HG02885 (cell line): ENCODE measurements around the gene STPG2.

ENCODE experiments used
- ATAC-seq: cut with Tn5 transposase; IDR thresholded peaks from one replicate; pipeline ENCODE4 v1.9.1; 2021; ENCODE audit warnings: mild to moderate bottlenecking; ENCODE audit not compliant: unreplicated experiment, poor library complexity

STPG2 gene

DNA sequence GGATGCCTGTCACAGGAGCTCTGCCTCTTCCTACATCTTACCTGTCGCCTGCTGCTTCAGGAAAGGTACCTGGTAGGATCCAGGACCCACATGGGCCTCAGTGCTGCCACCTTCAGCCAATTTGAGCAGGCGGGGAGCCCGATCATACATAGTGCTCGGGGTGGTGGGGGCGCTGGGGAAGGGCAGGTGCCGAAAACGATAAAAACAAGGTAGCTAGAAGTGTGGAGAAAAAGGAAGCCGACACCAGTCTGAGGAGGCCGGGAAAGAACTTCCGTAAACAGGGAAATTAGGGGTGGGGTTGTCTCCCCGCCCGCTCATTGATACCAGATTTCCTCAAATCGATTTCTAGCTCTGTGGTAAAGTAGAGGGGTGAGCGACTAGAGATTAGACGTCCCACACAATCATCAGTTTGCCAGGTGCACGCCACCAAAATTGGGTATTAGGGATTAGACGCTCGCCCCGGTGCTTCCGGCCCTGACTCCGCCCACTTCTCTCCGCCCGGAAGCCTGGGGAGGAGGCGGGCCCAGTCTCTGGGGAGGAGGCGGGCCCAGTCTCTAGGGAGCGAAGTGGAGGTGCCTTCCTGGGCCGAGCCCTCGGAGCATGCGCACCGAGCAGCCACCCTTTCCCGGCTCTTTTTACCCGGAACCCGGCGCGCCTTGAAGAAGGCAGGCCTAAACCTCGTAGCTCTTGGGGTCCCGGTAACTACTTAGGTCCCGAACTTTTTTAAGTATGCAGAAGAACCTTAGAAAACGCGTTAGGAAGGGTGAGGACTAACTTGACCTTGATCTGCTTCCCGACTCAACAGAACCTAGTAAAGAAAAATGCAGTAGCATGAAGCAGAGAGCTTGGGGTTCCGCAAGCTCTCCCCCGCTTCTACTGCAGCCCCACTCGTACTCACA, at the start of gene STPG2:
Gene STPG2, minus strand, starts transcription at position 476 of the 899 bp plus-strand sequence.
- ATAC-seq, result peak; percentile 99

DNA sequence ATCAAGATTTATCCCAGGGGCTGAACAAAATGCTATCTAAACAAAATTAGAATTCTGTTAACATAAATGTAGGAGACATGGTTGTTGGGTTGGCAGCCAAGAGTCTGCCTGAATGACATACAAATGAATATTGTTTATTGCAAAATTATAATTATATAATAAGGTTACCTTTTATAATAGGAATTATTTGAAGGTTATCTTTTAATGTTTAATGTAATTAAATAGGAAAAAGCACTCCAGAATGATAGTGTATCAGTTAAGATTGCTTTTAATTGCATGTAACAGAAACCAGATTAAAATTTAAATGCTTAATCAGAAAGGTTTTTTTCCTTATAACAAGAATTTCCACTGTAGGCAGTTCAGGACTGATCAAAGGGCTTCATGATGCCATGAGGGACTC, 42.0 kb upstream of the STPG2 start:
- no peak for ATAC-seq

DNA sequence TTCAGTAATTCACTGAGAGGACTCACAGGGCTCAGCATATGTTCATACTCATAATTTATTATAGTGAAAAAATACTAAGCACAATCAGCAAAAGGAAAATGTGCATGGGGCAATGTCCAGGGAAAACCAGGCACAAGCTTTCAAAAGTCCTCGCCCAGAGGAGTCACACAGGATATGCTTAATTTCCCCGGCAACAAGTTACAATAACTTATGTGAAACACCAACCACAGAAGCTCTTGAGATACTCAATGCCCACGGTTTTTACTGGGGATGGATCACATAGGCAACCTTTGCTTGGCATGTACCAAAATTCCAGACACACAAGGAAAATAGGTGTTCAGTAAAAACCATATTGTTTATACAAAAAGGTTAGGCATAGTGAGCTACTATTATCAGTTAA, 38.5 kb upstream of the STPG2 start:
- ATAC-seq, result peak; percentile 74

DNA sequence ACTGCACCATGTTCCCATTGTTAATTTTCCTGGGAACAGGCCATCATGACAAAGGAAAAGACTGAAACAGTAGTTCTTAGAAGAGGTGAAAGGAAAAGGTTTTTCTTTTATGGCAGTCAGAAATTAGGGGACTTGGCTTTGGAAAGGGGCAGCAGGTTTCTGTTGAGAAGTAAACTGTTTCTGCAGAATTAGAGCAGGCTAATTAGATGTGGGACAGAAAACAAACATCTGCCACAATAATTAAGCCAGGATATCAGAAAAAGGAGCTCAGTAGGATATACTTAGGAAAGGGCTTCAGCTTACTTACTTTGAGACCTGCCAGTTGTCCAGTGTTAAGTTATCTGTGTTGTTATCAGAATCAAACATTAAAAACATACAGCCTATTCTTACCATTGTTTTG, 36.7 kb upstream of the STPG2 start:
- ATAC-seq, result no peak

DNA sequence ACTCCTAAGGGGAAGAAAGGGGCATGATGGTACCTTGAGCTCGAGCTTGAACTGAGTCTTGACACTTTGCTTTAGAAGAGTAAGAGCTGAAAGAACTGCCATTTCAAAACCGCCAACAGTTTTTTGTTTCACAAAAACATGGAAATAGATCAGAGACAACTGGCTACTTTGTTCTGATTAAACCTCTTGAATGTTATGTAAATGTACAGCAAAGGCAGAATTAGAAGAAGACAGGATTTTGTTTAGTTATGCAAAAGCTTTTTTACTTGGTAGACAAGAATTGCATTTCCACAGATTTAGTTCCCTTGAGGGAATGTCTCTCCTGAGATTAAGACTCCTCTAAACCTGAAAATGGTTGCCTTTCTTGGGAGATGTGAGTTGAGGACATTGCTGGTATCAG, 33.3 kb upstream of the STPG2 start:
- ATAC-seq, result no peak

DNA sequence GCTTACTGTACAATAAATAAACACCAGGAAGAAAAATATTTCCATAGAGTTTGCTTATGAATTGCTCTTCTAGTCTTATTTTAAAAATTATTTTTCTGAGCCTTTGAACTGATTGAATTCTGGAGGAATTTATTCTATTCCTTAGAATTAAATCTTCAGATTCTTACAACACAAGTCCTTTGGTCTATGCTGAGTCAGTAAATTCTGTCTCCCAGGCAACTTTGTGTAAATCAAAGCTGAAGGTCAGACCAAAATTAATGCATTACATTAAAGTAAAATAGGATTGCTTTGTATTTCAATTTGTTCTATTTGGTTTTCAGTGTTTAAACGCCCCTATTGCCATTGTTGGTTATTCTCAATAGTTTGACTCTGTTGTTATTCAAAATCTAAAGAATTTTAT, 26.8 kb upstream of the STPG2 start:
- ATAC-seq, result no peak

DNA sequence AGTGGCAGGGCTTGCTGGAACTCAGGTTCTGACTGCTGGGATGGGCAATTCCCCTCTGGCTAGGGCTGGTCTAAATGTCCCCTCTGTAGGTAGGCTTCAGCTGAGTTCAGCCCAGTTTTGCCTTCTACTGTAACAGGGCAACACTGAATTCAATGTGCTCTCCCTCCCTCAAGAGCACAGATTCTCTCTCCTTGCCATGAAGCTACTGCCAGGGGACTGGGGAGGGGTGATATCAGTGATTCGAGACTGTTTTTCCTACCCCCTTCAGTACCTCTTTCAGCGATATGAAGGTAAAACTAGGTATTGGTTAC, 23.4 kb upstream of the STPG2 start:
- ATAC-seq, result no peak

DNA sequence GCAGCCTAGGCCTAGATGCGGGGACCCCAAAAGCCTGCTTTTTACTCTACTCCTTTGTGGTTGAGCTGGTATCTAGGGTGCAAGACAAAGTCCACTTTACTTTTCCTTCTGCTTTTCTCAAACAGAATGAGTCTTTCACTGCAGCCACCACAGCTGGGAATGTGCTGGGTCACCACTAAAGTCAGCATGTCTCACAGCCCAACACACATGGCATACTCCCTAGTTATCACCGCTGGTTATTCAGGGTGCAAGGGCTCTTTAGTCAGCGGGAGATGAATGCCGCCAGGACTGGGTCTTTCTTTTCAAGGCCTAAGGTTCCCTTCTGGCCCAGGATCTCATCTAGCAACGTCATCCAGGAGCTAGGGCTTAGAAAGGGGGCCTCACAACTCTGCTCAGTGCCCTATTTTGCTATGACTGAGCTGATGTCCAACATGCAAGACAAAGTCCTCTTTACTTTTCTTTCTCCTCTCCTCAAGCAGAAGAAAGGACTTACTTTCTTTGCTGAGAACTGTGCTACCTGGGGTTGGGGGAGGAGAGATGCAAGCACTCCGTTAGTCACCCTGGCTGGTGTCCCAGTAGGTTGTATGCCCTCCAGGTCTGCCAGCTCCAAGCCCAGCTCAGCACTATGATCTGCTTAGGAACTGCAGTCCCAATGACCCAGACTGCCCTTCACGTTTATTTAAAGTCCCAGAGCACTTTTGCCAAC, 22.9 kb upstream of the STPG2 start:
- ATAC-seq, result no peak

DNA sequence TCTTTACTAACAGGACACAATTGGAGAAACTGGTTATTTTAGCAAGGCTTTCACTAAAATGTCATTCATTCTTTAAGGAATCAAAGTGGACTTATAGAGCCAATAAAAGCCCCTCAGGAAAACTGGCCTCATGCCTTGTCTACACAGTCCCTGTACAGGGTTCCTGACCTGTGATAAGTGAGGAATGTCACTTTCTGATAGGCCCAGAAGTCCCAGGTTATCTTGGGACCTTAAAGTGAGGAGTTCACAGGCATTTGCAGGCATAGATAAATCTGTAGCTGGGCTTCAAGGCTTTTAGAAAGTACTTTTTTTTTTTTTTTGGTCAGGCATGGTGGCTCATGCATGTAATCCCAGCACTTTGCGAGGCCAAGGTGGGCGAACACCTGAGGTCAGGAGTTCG, 19.4 kb upstream of the STPG2 start:
- no peak for ATAC-seq

DNA sequence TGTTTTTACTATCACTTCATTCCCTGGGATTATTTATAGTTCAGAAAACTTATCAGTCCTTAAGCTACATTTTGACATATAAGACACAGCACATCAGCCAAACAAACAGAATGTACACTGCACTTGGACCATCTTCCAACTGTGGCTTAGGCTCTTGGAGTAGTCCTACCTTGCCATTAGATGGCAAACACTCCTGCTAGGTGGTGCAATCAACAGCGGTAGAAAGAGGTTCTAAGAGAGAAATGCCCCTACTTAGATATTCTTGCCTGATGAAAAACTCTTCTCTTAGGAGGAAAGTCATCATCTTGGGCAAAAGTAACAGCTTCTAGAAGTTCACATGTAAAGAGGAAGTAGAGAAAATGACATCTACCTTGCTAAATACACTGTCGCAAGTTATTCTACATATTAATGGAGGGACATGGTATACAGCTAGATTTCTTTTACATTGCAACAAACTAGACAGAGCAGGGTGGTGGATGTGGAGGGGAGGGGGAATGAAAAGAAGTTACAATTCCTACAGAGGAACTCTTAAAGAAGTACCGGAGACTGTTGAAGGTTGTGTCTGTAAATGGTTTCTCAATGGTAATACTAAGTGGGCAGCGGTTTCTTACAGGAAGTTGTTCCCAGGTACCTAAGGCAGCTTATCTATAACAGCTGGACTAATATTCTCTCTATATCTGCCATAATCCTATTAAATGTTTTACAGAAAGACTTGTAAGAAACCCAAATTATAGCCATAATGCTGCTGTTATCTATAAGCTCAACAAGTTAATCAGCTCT, 8.1 kb upstream of the STPG2 start:
- ATAC-seq, result peak; percentile 49

DNA sequence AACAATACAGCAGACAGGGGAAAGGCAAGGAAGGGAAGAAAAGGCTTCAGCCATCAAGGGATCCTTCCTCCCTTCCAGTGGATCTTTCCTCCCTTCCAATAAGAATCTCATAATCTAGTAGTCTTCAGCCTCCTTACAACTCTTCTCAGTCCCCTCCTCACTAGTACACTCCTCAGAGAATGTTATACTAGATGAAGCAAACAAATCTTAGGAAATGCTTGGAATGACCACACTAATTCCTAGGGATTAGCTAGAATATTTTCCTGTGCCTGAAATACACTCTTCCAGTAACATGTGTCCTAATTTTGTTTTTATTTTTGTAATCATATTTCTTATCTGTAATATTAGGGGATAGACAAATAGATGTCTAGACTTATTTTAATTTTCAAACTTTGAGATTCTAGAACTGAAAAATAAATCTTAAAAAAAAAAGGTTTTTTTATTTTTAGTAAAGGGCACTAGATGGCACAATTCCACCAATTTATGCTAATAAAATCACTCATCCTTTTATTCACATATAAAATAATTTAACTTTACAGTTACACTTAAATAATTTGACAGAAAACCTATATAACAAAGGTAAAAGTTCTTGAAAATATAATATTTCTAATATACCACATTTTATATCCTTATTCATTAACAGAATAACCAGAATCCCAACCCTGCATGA, 7.0 kb upstream of the STPG2 start:
- ATAC-seq, result no peak

DNA sequence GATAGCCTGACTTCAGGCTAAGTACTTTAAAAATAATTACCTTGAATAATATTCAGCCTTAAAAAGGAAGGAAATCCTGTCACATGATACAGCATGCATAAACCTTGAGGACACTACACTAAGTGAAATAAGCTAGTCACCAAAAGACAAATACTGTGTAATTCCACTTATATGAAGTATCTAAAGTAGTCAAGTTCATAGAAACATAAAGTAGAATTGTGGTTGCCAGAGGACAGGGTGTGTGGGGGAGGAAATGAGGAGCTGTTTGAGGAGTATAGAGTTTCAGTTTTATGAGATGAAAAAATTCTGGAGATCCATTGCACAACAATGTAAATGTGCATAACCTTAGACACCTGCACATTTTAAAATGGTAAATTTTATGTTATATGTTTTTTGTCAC, 5.6 kb upstream of the STPG2 start:
- ATAC-seq, result no peak

DNA sequence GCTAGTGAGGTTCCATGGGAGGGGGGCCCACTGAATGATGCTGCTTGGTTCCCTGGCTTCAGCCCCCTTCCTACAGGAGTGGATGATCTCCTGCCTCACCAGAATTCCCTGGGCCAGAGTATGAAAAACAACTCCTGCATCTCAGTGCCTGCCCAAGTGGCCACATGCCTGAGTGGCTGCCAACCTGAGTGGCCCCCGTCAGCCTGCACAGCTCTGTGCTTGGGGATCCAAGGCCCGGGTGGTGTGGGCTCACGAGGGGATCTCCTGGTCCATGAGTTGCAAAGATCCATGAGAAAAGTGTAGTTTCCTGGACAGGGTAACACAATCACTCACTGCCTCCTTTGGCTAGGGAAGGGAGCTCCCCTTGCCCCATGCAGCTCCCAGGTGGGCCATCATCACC, 17.1 kb downstream of the STPG2 start:
- no peak for ATAC-seq

DNA sequence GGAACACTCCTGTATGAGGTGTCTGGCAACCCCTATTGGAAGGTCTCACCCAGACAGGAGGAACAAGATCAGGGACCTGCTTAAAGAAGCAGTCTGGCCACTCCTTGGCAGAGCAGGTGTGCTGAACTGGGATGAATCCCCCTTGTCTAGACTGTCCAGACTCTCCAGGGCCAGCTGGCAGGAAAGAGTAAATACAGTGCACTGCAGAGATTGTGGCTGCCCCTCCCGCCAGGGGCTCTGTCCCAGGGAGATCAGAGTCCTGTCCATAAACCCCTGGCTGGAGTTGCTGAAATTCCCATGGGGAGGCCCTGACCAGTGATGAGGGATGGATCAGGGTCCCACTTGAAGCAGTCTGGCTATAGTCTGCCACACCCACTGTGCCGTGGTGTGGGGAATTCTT, 17.7 kb downstream of the STPG2 start:
- ATAC-seq, result no peak

DNA sequence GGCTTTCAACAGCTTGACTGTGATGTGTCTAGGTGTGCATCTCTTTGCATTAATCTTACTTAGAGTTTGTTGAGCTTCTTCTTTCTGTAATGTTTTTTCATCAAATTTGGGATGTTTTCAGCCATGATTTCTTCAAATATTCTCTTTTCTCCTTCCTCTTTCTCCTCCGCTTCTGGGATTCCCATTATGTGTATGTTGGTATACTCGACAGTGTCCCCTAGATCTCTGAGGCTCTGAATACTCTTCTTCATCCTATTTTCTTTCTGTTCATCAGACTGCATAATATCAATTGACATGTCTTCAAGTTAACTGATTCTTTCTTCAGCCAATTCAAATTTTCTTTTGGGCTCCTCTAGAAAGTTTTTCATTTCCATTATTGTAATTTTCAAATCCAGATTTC, 25.9 kb downstream of the STPG2 start:
- no peak for ATAC-seq

DNA sequence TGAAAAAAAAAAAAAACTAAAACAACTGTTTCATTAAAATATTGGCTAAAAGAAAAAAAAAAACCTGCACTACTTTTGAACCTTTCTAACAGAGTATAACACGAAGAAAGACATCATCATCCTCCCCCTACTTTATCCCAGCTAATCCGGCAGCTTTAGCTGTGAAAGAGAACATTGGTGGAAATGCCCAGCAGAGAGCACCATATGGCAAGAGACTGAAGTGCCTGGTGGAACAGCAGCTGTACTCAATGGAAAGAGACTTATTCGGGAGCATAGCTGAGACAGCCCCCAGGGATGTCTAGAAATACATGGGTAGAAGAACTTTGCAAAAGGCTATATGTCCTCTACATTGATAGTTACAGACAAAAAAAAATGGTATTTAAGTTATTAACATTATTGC, 30.3 kb downstream of the STPG2 start:
- peak; percentile 52 for ATAC-seq

DNA sequence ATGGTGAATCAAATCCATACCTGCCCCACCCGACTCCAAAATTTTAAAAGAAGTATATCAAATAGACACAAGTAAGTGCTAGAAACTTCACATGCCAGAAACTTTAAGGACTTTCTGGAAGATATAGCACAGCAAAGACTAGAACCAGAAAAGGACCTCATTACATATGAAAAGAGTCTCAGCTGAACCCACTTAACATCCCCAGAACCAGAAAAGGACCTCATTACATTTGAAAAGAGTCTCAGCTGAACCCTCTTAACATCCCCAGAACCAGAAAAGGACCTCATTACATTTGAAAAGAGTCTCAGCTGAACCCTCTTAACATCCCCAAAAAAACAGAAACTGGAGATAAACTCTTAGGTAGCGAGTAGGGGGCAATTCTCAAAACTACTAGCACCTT, 32.3 kb downstream of the STPG2 start:
- ATAC-seq, result no peak

DNA sequence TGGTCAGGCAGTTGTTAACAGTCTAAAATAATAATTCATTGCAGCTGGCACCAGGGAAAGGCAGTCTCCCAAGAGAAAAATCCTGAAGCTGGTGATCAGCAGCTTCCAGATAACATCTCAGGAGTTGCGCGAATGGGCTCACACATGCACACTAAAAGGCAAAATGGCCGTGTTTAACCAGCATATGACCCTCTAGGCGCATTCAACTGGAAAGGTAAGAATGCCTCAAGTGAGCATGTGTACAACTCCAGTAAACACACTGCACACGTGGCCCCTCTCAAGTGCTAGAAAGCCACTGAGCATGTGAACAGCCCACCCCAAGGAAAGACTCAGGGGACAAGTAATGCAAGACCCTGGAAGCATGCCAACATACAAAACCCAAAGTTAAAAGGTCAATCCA, 33.1 kb downstream of the STPG2 start:
- no peak for ATAC-seq

DNA sequence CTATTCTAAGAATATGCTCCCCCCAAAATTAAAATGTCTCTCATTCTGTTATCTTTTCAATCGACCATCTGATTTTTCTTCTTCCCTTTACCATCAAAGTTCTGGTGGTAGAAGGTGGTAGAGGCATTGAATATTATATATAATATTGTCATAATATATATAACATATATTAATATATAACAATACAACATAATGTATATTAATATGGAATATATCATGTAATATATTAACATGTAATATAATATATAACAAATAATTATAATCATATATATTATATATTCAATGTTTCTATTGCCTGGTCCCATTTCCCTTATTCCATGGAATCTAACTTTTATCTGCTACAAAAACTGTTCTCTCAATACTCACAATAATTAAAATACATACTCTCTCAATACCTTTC, 40.6 kb downstream of the STPG2 start:
- no peak for ATAC-seq

DNA sequence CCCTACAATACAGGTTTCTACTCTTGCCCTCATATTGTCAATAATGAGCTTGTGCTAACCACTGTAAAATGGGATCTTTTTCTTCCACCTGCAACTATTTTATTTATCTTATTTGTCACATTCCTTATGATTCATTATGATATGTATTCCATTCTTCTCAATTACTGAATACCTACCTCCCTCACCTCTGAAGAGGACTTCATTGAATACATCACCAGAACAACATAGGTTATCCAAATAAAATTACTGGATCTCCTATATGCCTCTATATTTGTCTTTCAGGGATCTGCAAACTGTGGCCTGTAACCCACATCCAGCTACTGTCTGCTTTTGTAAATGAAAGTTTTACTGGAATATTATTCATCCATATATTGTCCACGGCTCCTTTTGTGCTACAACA, 41.3 kb downstream of the STPG2 start:
- ATAC-seq, result no peak

DNA sequence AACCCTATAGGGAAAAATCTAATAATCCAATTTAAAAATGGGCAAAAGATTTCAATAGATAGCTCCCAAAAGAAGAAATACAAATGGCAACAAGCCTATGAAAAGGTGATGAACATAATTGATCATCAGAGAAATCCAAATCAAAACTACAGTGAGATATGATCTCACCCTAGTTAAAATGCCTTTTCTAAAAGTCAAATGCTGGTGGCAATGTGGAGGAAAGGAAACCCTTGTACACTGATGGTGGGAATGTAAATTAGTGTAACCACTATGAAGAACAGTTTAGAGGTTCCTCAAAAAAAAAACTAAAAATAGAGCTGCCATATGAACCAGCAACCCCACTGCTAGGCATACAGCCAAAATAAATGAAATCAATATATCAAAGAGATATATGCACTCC, 44.5 kb downstream of the STPG2 start:
- no peak for ATAC-seq
